K562 (cell line): ENCODE data around the gene ITPRID2. TPM values are rescaled to one million over a fixed set of nuclear protein-coding genes. Genes with fewer than 3 reads are reported as not detected.

Experiments
- ATAC-seq: fragments of 200-7000 bp; cut with Tn5 transposase; 3 replicates; pipeline ENCODE4 v1.9.1; 2020; ENCODE audit warnings: moderate library complexity
- BruUV-seq: library from RNA; stranded (reverse); fragments of 400-500 nt; replicated peaks from 2 replicates; lab custom pipeline; 2021; lab: Mats Ljungman, UMichigan
- CTCF ChIA-PET: fragments of 300-600 bp; formaldehyde crosslinking; extraction: SDS; loops from one replicate; lab custom pipeline; 2021; ENCODE audit warnings: low intra/inter-chr PET ratio; lab: Yijun Ruan, JAX
- POLR2A ChIA-PET: fragments of 300-600, 350-650 bp; sonication (Branson Sonifier 250); formaldehyde crosslinking; extraction: SDS; loops from one replicate; lab custom pipeline; 2021; ENCODE audit warnings: antibody characterized with exemption, inconsistent platforms; lab: Yijun Ruan, JAX
- DNase-seq, 4 experiments: peaks; one replicate each; pipeline versions ENCODE4 v3.0.0 to v3.0.0-alpha.2; 2011 to 2018; ENCODE audit warnings: low spot score in 3 of 4, mixed read lengths in 3 of 4; ENCODE audit errors: extremely low read depth in 1 of 4
- FAIRE-seq: peaks from 2 replicates; lab custom pipeline; 2011; peaks lifted over from hg19 to GRCh38; lab: Jason Lieb, UNC
- H2AFZ ChIP-seq: 2 replicates; pipeline ENCODE4 v1.6.0; 2011; ENCODE audit warnings: low read depth, low read length, control low read depth, inconsistent platforms
- H3K27ac ChIP-seq: fragments of 200-600 bp; 3 replicates; pipeline ENCODE4 v1.8.0; 2011; ENCODE audit warnings: low read depth, mild to moderate bottlenecking, control low read depth, inconsistent platforms, low read length, moderate library complexity, mixed read lengths; ENCODE audit errors: extremely low read depth
- H3K27me3 ChIP-seq, 2 experiments: fragments of 300-600 bp in 1 of 2; 2 replicates in 1 of 2; 3 replicates in 1 of 2; pipeline versions ENCODE4 v1.6.0 to v1.8.0; 2011; ENCODE audit warnings: inconsistent platforms in 2 of 2, low read length in 2 of 2, mild to moderate bottlenecking in 1 of 2, mixed read lengths in 1 of 2, moderate library complexity in 1 of 2; ENCODE audit not compliant: control insufficient read depth in 2 of 2, insufficient read depth in 2 of 2
- H3K36me3 ChIP-seq: fragments of 300-600 bp; 3 replicates; pipeline ENCODE4 v1.8.0; 2011; ENCODE audit warnings: mild to moderate bottlenecking, low read length, inconsistent platforms; ENCODE audit not compliant: control insufficient read depth, insufficient read depth
- H3K4me1 ChIP-seq, 2 experiments: fragments of 200-600 bp in 1 of 2; replicated peaks in 1 of 2; 2 replicates in 1 of 2; 3 replicates in 1 of 2; pipeline versions ENCODE4 v1.5.1 to v1.8.0; 2011; ENCODE audit warnings: inconsistent platforms in 2 of 2, low read length in 2 of 2, mild to moderate bottlenecking in 1 of 2, mixed read lengths in 1 of 2, moderate library complexity in 1 of 2; ENCODE audit not compliant: control insufficient read depth in 2 of 2, insufficient read depth in 2 of 2
- H3K4me2 ChIP-seq: 2 replicates; pipeline ENCODE4 v1.6.1; 2011; ENCODE audit warnings: low read length, control low read depth, inconsistent platforms, mixed read lengths; ENCODE audit not compliant: insufficient read depth
- H3K4me3 ChIP-seq: fragments of 200-600 bp; sonication (generic), shearing (Covaris generic); 2 replicates; pipeline ENCODE4 v1.5.1; 2016; ENCODE audit warnings: control low read depth, inconsistent platforms
- H3K79me2 ChIP-seq: fragments of 200-600 bp; 3 replicates; pipeline ENCODE4 v1.8.0; 2011; ENCODE audit warnings: low read length, inconsistent platforms; ENCODE audit not compliant: control insufficient read depth, insufficient read depth
- H3K9ac ChIP-seq, 2 experiments: 2 replicates each; pipeline versions ENCODE4 v1.6.0 to v1.6.1; 2011; ENCODE audit warnings: low read depth in 2 of 2, low read length in 2 of 2, control low read depth in 1 of 2, inconsistent platforms in 1 of 2, mild to moderate bottlenecking in 1 of 2, mixed read lengths in 1 of 2; ENCODE audit not compliant: insufficient read depth in 1 of 2
- H3K9me1 ChIP-seq: one replicate; pipeline ENCODE4 v1.6.0; 2011; ENCODE audit warnings: inconsistent platforms, mild to moderate bottlenecking, low read length, moderate library complexity; ENCODE audit not compliant: control insufficient read depth, insufficient read depth
- H3K9me3 ChIP-seq: replicated peaks from 2 replicates; pipeline ENCODE4 v1.5.1; 2011; ENCODE audit warnings: low read depth, low read length, inconsistent platforms; ENCODE audit not compliant: control insufficient read depth, insufficient read depth
- H4K20me1 ChIP-seq: replicated peaks from 2 replicates; pipeline ENCODE4 v1.6.1; 2011; ENCODE audit warnings: low read length, inconsistent platforms, mixed read lengths; ENCODE audit not compliant: control insufficient read depth, insufficient read depth
- AFF4 ChIP-seq: sonication (generic); formaldehyde crosslinking; IDR thresholded peaks from 2 replicates; pipeline ENCODE4 v1.8.0; 2023; ENCODE audit warnings: mild to moderate bottlenecking, missing genetic modification reagents
- BRCA1 ChIP-seq, 2 experiments: fragments of 450-650 bp in 1 of 2; sonication (generic) in 1 of 2; formaldehyde crosslinking in 1 of 2; IDR thresholded peaks; 2 replicates each; pipeline versions ENCODE4 v1.5.0 to v1.6.1; 2017 to 2020; ENCODE audit warnings: mild to moderate bottlenecking in 1 of 2, missing genetic modification reagents in 1 of 2
- CLOCK ChIP-seq: fragments of 250-450 bp; sonication (Bioruptor Pico); IDR thresholded peaks from 2 replicates; pipeline ENCODE4 v1.4.0; 2020; ENCODE audit warnings: mild to moderate bottlenecking, moderate library complexity, borderline replicate concordance
- ETV5 ChIP-seq: sonication (generic); formaldehyde crosslinking; IDR thresholded peaks from 2 replicates; pipeline ENCODE4 v1.4.0; 2020; ENCODE audit warnings: low read depth, mild to moderate bottlenecking, missing genetic modification reagents
- GABPB1 ChIP-seq: sonication (generic); formaldehyde crosslinking; IDR thresholded peaks from 2 replicates; pipeline ENCODE4 v1.8.0; 2022; ENCODE audit warnings: mild to moderate bottlenecking, missing genetic modification reagents
- HDAC2 ChIP-seq: fragments of 450-650 bp; IDR thresholded peaks from 2 replicates; pipeline ENCODE4 v1.6.1; 2016; ENCODE audit warnings: mild to moderate bottlenecking
- HDAC6 ChIP-seq: IDR thresholded peaks from 2 replicates; pipeline ENCODE4 v1.6.1; 2012; ENCODE audit warnings: low read depth, mild to moderate bottlenecking, control low read depth, inconsistent platforms, low read length, moderate library complexity
- POLR2A ChIP-seq: fragments of 450-650 bp; conservative IDR thresholded peaks from 2 replicates; pipeline ENCODE4 v1.6.1; 2016
- RB1 ChIP-seq: fragments of 450-650 bp; IDR thresholded peaks from 2 replicates; pipeline ENCODE4 v1.6.1; 2017; ENCODE audit warnings: low read depth, mild to moderate bottlenecking
- TCF15 ChIP-seq: fragments of 250-450 bp; sonication (Bioruptor Pico); IDR thresholded peaks from 2 replicates; pipeline ENCODE4 v1.8.0; 2022; ENCODE audit warnings: moderate library complexity, mild to moderate bottlenecking, inconsistent platforms
- TCF7 ChIP-seq: sonication (generic); IDR thresholded peaks from 2 replicates; pipeline ENCODE4 v1.6.1; 2016; ENCODE audit warnings: antibody characterized with exemption, borderline replicate concordance
- VEZF1 ChIP-seq: fragments of 200-800 bp; sonication (Bioruptor generic); IDR thresholded peaks from 2 replicates; pipeline ENCODE4 v1.6.1; 2017; ENCODE audit warnings: missing genetic modification characterization, missing compliant biosample characterization
- ZFPM2 ChIP-seq: fragments of 250-450 bp; sonication (Bioruptor Pico); IDR thresholded peaks from 2 replicates; pipeline ENCODE4 v1.5.1; 2022; ENCODE audit warnings: mild to moderate bottlenecking
- WGBS: fragments of 100-300 bp; shearing (Covaris generic); methylation state at CpG from one replicate; pipeline ENCODE4 v1.1.6; 2016; ENCODE audit warnings: low coverage, mixed read lengths; ENCODE audit not compliant: insufficient coverage; ENCODE audit errors: missing lambda C conversion rate; 5-methylcytosine and 5-hydroxymethylcytosine counted together
- in situ Hi-C: fragments of 300-500 bp; cut with MboI; formaldehyde crosslinking; loops from 4 replicates; pipeline ENCODE4 v1.15.0; 2018; ENCODE audit warnings: inconsistent platforms, mixed read lengths
- intact Hi-C: fragments of 100-400 bp; cut with micrococcal nuclease; formaldehyde crosslinking; loops from 2 replicates; pipeline ENCODE4 v1.14.2; 2022
- polyA plus RNA-seq, 8 experiments: library from polyadenylated mRNA; depleted of rRNA in 4 of 8; stranded (reverse) in 5 of 8; unstranded in 3 of 8; fragments of >200 nt; fragmentation: Nextera tagmentation in 2 of 8; fragmentation: Illumina TruSeq in 1 of 8; extraction: Ambion mirVana in 2 of 8; extraction: Trizol in 1 of 8; gene quantifications; 2 replicates each; pipeline versions ENCODE4 v1.2.1 to v1.2.3, GENCODE V29; 2011 to 2014; ENCODE audit warnings: inconsistent platforms in 1 of 8, missing spikeins in 1 of 8
- total RNA-seq, 7 experiments: library from RNA; depleted of rRNA in 6 of 7; stranded (reverse); fragments of >200 nt in 6 of 7; fragmentation: Illumina TruSeq in 2 of 7; extraction: Trizol in 2 of 7; gene quantifications; 2 replicates each; pipeline versions ENCODE4 v1.2.1 to v1.2.3, GENCODE V29; 2011 to 2021; ENCODE audit warnings: low replicate concordance in 1 of 7

Gene ITPRID2
- total and polyA plus RNA-seq, 9 of the 15 experiments (the other 6 are each of a cell fraction or from before 2014, with no cell fraction given) = 18.5 to 77.8 (median 52.0) TPM

DNA sequence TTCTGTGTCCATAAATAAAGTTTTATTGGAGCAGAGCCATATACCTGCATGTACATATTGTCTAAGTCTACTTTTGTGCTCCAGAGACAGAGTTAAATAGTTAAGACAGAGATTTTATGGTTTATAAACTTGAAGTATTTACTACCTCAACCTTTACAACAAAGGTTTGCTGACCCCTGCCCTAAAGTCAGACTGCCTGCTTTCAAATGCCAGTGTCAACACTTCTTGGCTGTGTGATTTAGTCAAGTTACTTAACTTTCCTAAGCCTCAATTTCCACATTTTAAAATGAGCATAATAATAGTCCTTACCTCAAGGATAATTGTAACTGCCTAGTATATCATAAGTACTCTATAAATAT is 44.4 kb upstream of the ITPRID2 start (continued):
- no peak for TF ChIP-seq TCF15
- TF ChIP-seq ETV5 (CRISPR knock-in tag) = no peak
- TF ChIP-seq TCF7 = no peak

DNA sequence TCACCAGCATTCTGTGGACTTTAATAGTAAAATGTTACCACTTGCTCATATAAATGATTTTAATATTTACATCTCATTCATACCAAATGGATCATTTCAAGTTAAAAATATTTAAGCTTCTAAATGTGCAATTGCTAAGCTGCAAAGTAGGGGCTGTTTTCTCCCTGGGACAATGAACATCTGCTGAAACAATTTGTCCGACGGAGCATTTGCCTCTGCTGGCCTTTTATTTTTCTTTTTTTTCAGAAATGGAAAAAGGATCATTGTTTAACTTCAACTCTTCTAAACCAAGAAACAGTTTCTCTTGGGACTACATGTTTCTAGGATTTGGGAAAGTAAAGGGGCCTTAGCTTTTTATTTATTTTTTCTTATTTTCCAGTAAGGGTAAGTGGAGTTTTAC is 43.8 kb upstream of the ITPRID2 start:
- H3K4me1 ChIP-seq = no peaks in the 10 kb centered on the region
- ATAC-seq (no peak), FAIRE-seq (no peak), DNase-seq (no peak)
- no peaks in the 10 kb centered on the region for H3K27me3 ChIP-seq
- no peak overlapping the region for H3K27ac ChIP-seq
- H3K4me3 ChIP-seq = no peak overlapping the region
- H3K36me3 ChIP-seq = no peaks in the 10 kb centered on the region
- ChIA-PET CTCF (no interaction called here), POLR2A (no interaction called here)
- no peak overlapping the region for H3K4me2 ChIP-seq
- H3K9ac ChIP-seq = no peak overlapping the region
- H2AFZ ChIP-seq = no peak overlapping the region
- H3K79me2 ChIP-seq = no peaks in the 10 kb centered on the region
- intact Hi-C loops (no loop called here), in situ Hi-C loops (no loop called here)
- H3K9me3 ChIP-seq = no peaks in the 10 kb centered on the region
- no peaks in the 10 kb centered on the region for H4K20me1 ChIP-seq
- WGBS = 7% methylated on average over 2 of the region's 2 CpGs
- no peaks in the 10 kb centered on the region for H3K9me1 ChIP-seq
- BruUV-seq = no TSS peak
- TF ChIP-seq POLR2A (no peak), HDAC2 (no peak), HDAC6 (no peak), RB1 (no peak), GABPB1 (CRISPR knock-in tag) (no peak), VEZF1 (CRISPR knock-in tag) (no peak), CLOCK (CRISPR knock-in tag) (no peak), BRCA1 (IDR thresholded peaks at IDR 0.05) (no peak), BRCA1 (CRISPR knock-in tag; IDR thresholded peaks at IDR 0.05) (no peak), AFF4 (no peak), ZFPM2 (no peak)
